GM19397 (cell line): ENCODE measurements around the gene PIAS1.

Experiments
- ATAC-seq: cut with Tn5 transposase; IDR thresholded peaks from one replicate; pipeline ENCODE4 v1.9.1; 2021; ENCODE audit warnings: mild to moderate bottlenecking, moderate library complexity; ENCODE audit not compliant: unreplicated experiment

The PIAS1 gene

DNA sequence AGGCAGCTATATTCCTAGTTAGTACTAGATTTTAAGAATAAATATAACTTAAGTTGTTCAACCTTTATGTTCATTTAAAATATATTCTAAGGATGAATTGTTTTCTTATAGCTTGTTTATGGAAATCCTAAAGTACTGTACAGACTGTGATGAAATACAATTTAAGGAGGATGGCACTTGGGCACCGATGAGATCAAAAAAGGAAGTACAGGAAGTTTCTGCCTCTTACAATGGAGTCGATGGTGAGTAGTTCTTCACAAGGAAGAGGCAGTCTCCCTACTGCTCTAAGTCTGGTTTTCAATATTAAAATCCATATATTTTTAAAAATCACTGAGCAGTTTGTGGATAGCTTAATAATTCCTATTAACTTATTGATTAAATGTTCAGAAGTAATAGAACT, 121.4 kb downstream of the PIAS1 start:
- ATAC-seq, result no peak

GRCh38 chr15:68176601-68177000, 122.5 kb downstream of the PIAS1 start:
- no peak for ATAC-seq

- no peak for ATAC-seq
Measured at GRCh38 chr15:68177742-68178141, 123.6 kb downstream of the PIAS1 start.

GRCh38 chr15:68183616-68184315, 129.7 kb downstream of the PIAS1 start:
- ATAC-seq, result no peak

- no peak for ATAC-seq
Measured at GRCh38 chr15:68184616-68185480, 130.7 kb downstream of the PIAS1 start.

GRCh38 chr15:68186671-68187397, 132.7 kb downstream of the PIAS1 start:
- ATAC-seq, result no peak

DNA sequence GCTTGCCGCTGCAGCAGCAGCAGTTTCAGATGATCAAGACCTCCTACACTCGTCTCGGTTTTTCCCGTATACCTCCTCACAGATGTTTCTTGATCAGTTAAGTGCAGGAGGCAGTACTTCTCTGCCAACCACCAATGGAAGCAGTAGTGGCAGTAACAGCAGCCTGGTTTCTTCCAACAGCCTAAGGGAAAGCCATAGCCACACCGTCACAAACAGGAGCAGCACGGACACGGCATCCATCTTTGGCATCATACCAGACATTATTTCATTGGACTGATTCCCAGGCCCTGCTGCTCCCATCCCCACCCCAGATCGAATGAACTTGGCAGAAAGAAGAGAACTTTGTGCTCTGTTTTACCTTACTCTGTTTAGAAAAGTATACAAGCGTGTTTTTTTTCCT, 133.4 kb downstream of the PIAS1 start:
- ATAC-seq, result no peak

- ATAC-seq, result no peak
Measured at GRCh38 chr15:68188647-68189046, 134.5 kb downstream of the PIAS1 start.

DNA sequence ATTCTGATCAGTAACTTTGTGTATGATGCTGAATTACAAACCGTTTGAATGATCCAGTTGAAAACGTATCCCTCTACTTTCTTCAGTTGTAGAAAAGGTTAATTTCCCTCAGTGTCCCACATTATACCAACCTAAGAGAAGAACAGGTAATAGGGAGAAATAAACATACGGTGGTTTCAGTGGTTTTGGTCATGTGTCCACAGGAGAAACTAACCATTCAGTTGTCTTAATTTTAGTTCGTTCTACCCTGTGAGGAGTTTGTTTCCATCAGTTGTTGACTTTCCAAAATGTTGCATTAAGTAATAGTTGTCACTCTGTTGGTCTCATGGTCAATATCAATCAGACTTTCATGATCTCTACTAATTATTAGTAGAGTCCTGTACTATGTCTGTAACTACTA, 135.9 kb downstream of the PIAS1 start:
- no peak for ATAC-seq

DNA sequence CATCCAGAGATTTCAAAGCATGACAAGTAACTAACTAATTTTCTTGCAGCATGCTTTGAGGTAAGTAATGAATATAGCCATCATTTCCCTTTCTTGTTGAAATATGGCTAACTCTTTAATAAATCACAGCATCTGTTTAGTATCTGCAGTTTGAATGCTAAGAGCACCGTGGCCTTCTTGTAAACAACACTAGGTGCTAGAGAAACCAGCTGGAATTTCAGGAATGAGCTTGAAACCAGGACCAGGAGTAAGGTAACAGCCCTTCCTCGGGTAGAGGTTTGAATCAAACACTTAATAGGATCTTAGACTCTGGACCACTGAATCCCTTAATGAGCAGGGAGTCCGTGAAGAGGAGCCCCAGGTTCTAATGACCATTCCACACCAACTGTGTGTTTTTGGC, 137.4 kb downstream of the PIAS1 start:
- ATAC-seq, result no peak

- ATAC-seq, result no peak
Measured at GRCh38 chr15:68192117-68192516, 138.0 kb downstream of the PIAS1 start.

- no peak for ATAC-seq
Measured at GRCh38 chr15:68192804-68193486, 138.8 kb downstream of the PIAS1 start.

- no peak for ATAC-seq
Measured at GRCh38 chr15:68195336-68196112, 141.4 kb downstream of the PIAS1 start.

- no peak for ATAC-seq
Measured at GRCh38 chr15:68196445-68197169, 142.5 kb downstream of the PIAS1 start.

DNA sequence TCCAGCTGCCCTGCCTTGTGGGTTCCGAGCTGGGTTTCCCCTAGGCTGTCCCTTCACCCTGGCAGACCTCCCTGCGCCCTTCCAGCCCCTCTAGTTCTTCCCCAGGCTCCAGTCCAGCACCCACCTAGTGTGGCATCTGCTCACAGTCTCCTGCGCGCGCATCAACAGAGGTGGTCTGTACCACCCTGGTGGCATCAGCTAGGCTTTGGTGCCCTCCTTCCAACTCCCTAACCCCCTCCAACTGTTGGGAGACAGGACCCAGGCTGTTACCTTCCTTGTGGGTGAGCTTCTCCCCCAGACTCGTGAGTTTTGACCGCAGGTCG, 143.0 kb downstream of the PIAS1 start:
- no peak for ATAC-seq

DNA sequence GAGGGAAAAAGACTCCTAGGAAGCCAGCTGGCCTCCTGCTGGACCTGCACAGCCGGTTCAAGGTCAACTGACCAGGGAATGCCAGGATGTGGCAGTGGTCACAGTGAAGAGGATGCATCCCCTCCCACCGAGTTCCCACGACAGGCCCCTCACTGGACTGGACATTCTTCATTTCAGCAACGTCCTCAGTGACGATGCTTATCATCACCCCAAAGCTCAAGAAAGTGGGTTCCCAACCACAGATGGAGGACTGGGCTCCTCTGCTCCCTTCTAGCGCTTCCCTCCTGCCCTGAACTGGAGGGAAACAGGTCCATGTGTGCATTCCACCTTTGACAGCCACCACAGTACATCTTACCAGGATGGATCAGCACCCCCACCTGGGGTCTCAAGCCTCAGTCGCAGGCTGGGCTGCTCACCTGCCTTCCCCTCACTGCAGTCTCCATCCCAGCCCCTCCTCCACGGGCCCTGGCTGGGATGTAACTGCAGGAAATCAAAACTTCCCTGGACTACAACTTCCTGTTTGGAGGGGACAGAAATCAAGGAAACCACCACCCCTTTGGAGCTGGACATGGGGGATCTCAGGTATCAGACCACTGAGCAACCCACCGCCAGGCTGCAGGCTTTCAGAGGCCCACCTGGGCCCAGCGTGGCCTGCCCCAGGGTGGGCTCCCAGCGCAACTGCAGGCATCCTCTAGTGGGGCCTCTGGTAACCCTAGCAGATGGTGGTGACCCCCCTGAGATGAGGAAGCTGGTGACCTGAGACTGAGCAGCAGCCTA, 143.7 kb downstream of the PIAS1 start:
- no peak for ATAC-seq

GRCh38 chr15:68199340-68199739, 145.2 kb downstream of the PIAS1 start:
- no peak for ATAC-seq

DNA sequence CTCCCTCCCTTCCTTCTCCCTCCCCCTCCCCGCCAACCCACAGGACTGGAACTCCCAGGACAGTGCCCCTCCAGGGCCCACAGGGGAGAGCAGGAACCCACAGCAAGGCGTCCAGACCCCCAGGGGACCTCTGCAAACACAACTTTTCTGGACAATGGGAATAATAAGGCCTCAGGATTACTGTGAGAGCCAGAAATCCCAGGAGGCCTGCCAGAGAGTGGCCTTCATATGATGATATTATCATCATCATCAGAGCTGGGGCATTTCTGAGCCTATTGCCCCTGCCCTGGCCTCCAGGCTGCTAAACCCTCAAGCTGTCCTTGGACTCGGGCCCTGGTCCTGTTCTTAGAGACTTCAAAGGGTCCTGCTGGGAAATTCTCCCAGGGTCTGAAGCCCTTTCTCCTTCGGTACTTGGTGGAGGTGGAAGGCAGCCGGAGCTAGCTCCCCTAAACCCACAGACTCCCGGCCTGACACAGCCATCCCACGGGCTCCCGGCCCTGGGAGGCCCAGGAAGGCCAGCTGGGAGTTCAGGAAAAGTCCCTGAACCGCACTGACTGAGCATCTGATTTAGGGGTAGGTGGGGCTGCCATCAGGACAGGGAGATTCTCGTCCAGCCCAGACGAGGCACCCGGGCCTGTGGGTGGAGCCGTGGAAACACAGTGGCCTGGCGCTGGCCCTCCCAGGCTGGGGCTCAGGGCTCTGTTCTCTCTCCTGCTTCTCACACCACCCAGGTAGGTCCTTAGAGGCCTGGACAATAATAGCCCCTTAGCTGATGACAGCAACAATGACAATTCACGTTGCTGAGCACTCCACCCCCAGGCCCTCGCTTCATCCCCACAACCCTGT, 146.1 kb downstream of the PIAS1 start:
- no peak for ATAC-seq
